ENCODE results near the gene EXO5.
"Not testable (repeated sequence)": the region's sequence is repeated elsewhere in the genome, so short reads cannot be mapped to it uniquely, and the experiment has no call there.

EXO5 gene

DNA sequence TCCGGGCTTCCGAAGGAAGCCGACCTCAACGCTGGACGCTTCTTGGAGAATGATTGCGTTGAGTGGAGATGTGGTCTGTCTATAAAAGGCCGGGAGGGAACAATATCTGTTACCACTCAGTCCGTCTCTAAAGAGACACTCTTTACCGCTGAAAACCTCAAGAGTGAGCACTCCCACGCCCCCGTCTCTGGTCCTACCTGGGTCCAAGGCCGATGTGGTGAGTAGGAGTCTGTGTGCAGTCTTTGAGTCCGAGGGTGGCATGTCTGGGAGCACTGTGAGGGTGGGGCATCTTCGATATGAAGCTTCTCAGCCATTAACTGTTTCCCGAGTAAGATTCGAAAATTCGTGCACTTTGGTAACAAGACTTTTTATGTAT is 30.9 kb upstream of the EXO5 start:
- Histone ChIP-seq H3K27ac (peak overlapping the region; percentile 57), H3K4me3 (ENCODE audit: low read depth, low read length) (peak overlapping the region; percentile 94), H3K27me3 (ENCODE audit: insufficient read depth, low read depth, severe bottlenecking) (no peaks in the 10 kb centered on the region), H3K9me3 (ENCODE audit: severe bottlenecking) (peaks cover 21% of the 10 kb centered on the region), H3K36me3 (peaks cover 13% of the 10 kb centered on the region)
- no peak for TF ChIP-seq CTCF (IDR thresholded peaks at IDR 0.05; ENCODE audit: low read depth, low read length)
- DNase-seq: peak; percentile 9

DNA sequence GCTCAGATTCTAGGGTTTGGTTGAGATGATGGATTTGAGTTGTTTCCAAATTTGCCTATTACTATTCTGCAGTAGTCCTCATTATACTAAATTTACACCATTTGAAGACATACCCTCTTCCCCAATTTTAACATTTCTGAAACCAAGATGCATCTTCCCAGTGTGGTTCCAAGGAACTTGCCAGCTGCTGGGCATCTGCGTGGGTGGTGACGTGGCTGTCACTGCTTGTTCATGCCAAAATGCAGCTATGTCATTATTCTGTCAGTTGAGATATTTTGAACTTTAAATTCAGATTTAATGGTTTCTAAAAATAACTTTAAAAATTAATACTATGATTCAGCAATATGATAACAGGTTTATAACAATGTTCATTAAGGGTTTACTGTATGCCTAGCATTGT is 30.3 kb upstream of the EXO5 start:
- TF ChIP-seq CTCF (IDR thresholded peaks at IDR 0.05; ENCODE audit: low read depth, low read length): no peak
- H3K4me3 ChIP-seq (ENCODE audit: low read depth, low read length): peak overlapping the region; percentile 94; the same call in 1 of the 2 replicates
- H3K27ac ChIP-seq: no peak overlapping the region
- no peak for DNase-seq
- H3K36me3 ChIP-seq: peaks cover 13% of the 10 kb centered on the region
- peaks cover 17% of the 10 kb centered on the region for H3K9me3 ChIP-seq (ENCODE audit: severe bottlenecking)
- no peaks in the 10 kb centered on the region for H3K27me3 ChIP-seq (ENCODE audit: insufficient read depth, low read depth, severe bottlenecking)

DNA sequence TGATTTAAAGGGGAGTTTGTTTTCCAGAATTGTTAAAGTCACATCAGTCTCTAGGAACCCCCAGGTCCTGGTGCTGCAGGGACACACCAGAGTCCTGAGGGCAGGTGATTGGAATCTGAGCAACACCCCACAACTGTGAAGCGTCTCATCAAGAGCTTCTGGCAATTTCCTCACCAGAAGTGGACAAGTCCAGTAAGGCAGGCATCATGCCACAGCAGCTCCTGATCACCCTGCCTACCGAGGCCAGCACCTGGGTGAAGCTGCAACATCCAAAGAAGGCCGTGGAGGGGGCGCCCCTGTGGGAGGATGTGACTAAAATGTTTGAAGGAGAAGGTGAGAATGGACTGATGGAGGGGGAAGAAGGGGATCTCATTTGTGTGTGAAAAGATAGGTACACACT is 29.4 kb upstream of the EXO5 start:
- peaks cover 13% of the 10 kb centered on the region for H3K9me3 ChIP-seq (ENCODE audit: severe bottlenecking)
- H3K27me3 ChIP-seq (ENCODE audit: insufficient read depth, low read depth, severe bottlenecking): no peaks in the 10 kb centered on the region
- peaks cover 15% of the 10 kb centered on the region for H3K36me3 ChIP-seq
- DNase-seq: no peak
- H3K27ac ChIP-seq: no peak overlapping the region
- TF ChIP-seq CTCF (IDR thresholded peaks at IDR 0.05; ENCODE audit: low read depth, low read length): no peak
- no peak overlapping the region for H3K4me3 ChIP-seq (ENCODE audit: low read depth, low read length)

DNA sequence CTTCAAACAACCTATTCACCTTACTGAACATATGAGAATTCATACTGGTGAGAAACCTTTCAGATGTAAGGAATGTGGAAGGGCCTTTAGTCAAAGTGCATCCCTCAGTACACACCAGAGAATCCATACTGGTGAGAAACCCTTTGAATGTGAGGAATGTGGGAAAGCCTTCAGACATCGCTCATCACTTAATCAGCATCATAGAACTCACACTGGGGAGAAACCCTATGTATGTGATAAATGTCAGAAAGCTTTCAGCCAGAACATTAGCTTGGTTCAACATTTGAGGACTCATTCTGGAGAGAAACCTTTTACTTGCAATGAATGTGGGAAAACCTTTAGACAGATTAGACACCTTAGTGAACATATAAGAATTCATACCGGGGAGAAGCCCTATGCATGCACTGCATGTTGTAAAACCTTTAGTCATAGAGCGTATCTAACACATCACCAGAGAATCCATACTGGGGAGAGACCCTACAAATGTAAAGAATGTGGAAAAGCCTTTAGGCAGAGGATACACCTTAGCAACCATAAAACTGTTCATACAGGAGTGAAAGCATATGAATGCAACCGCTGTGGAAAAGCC is 13.2 kb upstream of the EXO5 start:
- no peaks in the 10 kb centered on the region for H3K27me3 ChIP-seq (ENCODE audit: insufficient read depth, low read depth, severe bottlenecking)
- peaks cover 55% of the 10 kb centered on the region for H3K36me3 ChIP-seq
- H3K9me3 ChIP-seq (ENCODE audit: severe bottlenecking): peaks cover 28% of the 10 kb centered on the region
- H3K4me3 ChIP-seq (ENCODE audit: low read depth, low read length): no peak overlapping the region
- H3K27ac ChIP-seq: no peak overlapping the region
- DNase-seq: no peak
- no peak for TF ChIP-seq CTCF (IDR thresholded peaks at IDR 0.05; ENCODE audit: low read depth, low read length)

DNA sequence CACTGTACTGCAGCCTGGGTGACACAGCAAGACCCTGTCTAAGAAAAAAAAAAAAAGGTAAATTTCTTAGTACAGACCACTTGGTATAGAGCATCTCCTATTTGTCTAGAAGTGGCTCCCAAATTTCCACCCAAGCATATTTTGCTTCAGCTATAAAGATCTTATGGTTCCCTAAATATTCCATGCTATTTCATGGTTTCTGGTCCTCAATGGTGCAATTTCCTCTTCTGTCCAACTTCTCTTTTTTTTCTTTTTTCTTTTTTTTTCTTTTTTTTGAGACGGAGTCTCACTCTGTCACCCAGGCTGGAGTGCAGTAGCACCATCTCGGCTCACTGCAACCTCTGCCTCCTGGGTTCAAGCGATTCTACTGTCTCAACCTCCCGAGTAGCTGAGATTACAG is 5.9 kb upstream of the EXO5 start:
- H3K27ac ChIP-seq; H3K9me3 ChIP-seq (ENCODE audit: severe bottlenecking); H3K4me3 ChIP-seq (ENCODE audit: low read depth, low read length); H3K27me3 ChIP-seq (ENCODE audit: insufficient read depth, low read depth, severe bottlenecking); H3K36me3 ChIP-seq; DNase-seq: not testable (repeated sequence)

- no peaks in the 10 kb centered on the region for H3K27me3 ChIP-seq (ENCODE audit: insufficient read depth, low read depth, severe bottlenecking)
- H3K36me3 ChIP-seq: peaks cover 16% of the 10 kb centered on the region
- H3K4me3 ChIP-seq (ENCODE audit: low read depth, low read length): peak overlapping the region; percentile 82
- TF ChIP-seq CTCF (IDR thresholded peaks at IDR 0.05; ENCODE audit: low read depth, low read length): no peak
- peaks cover 10% of the 10 kb centered on the region for H3K9me3 ChIP-seq (ENCODE audit: severe bottlenecking)
- no peak for DNase-seq
- H3K27ac ChIP-seq: peak overlapping the region; percentile 85
These were observed 594 bp upstream of the EXO5 start for GRCh38 chr1:40507973-40508372.
